Measurements from ENCODE around the gene STIM1. TPM values are rescaled to one million over a fixed set of nuclear protein-coding genes. Genes with fewer than 3 reads are reported as not detected.
"Not testable (repeated sequence)": the region's sequence is repeated elsewhere in the genome, so short reads cannot be mapped to it uniquely, and the experiment has no call there.

STIM1 gene
- total RNA-seq, 1 donor from 2014 or later = 45.9 TPM

- DNase-seq (ENCODE audit: low spot score) (no peak), ATAC-seq (no peak)
Observed at GRCh38 chr11:3853899-3854659, 1.4 kb upstream of the STIM1 start.

GRCh38 chr11:3854660-3854976 is 846 bp upstream of the STIM1 start:
- DNase-seq (ENCODE audit: low spot score) (no peak), ATAC-seq (no peak)

GRCh38 chr11:3855808-3856491 is 486 bp downstream of the STIM1 start:
- DNase-seq (ENCODE audit: low spot score) = peak; percentile 84
- peak; percentile 62 for ATAC-seq

GRCh38 chr11:3856856-3857553 is 1.5 kb downstream of the STIM1 start:
- no peak for DNase-seq (ENCODE audit: low spot score)
- no peak for ATAC-seq

- DNase-seq (ENCODE audit: low spot score) (no peak), ATAC-seq (no peak)
Observed at GRCh38 chr11:3857628-3858027, 2.2 kb downstream of the STIM1 start.

- DNase-seq (ENCODE audit: low spot score) (no peak), ATAC-seq (no peak)
Observed at GRCh38 chr11:3859373-3859881, 4.0 kb downstream of the STIM1 start.

GRCh38 chr11:3860375-3860774 is 4.9 kb downstream of the STIM1 start:
- ATAC-seq (no peak), DNase-seq (ENCODE audit: low spot score) (no peak)

- not testable (repeated sequence) for DNase-seq (ENCODE audit: low spot score)
- peak; percentile 47 for ATAC-seq
Observed at GRCh38 chr11:3860898-3861393, 5.5 kb downstream of the STIM1 start.

- no peak for ATAC-seq
- no peak for DNase-seq (ENCODE audit: low spot score)
Observed at GRCh38 chr11:3861683-3862082, 6.2 kb downstream of the STIM1 start.

- no peak for ATAC-seq
Observed at GRCh38 chr11:3865388-3866193, 10.1 kb downstream of the STIM1 start.

GRCh38 chr11:3866206-3866605 is 10.7 kb downstream of the STIM1 start:
- peak; percentile 74 for DNase-seq (ENCODE audit: low spot score)
- peak; percentile 73 for ATAC-seq

More at GRCh38 chr11:3865388-3866193, 10.1 kb downstream of the STIM1 start:
- no peak for DNase-seq (ENCODE audit: low spot score)

GRCh38 chr11:3866836-3867208 is 11.4 kb downstream of the STIM1 start:
- DNase-seq (ENCODE audit: low spot score) (no peak), ATAC-seq (no peak)

GRCh38 chr11:3867209-3868091 is 12.0 kb downstream of the STIM1 start:
- ATAC-seq (peak; percentile 78), DNase-seq (ENCODE audit: low spot score) (peak; percentile 56)

GRCh38 chr11:3873712-3874349 is 18.4 kb downstream of the STIM1 start:
- ATAC-seq = no peak
- no peak for DNase-seq (ENCODE audit: low spot score)

GRCh38 chr11:3876613-3877012 is 21.1 kb downstream of the STIM1 start:
- DNase-seq (ENCODE audit: low spot score) (no peak), ATAC-seq (no peak)

- ATAC-seq (peak; percentile 54), DNase-seq (ENCODE audit: low spot score) (no peak)
Observed at GRCh38 chr11:3877364-3878257, 22.1 kb downstream of the STIM1 start.

GRCh38 chr11:3878258-3878584 is 22.8 kb downstream of the STIM1 start:
- no peak for ATAC-seq
- DNase-seq (ENCODE audit: low spot score) = no peak

GRCh38 chr11:3879216-3879966 is 23.9 kb downstream of the STIM1 start:
- no peak for ATAC-seq
- DNase-seq (ENCODE audit: low spot score) = no peak

Measured in left lobe of liver (tissue), 2 donors.